Middle frontal gyrus (tissue), 1 donor: ENCODE measurements around the gene MYOG.

Experiments
- DNase-seq: peaks from one replicate; pipeline ENCODE4 v3.0.0-alpha.2; 2015; ENCODE audit warnings: low spot score; ENCODE audit errors: extremely low spot score

MYOG gene

DNA sequence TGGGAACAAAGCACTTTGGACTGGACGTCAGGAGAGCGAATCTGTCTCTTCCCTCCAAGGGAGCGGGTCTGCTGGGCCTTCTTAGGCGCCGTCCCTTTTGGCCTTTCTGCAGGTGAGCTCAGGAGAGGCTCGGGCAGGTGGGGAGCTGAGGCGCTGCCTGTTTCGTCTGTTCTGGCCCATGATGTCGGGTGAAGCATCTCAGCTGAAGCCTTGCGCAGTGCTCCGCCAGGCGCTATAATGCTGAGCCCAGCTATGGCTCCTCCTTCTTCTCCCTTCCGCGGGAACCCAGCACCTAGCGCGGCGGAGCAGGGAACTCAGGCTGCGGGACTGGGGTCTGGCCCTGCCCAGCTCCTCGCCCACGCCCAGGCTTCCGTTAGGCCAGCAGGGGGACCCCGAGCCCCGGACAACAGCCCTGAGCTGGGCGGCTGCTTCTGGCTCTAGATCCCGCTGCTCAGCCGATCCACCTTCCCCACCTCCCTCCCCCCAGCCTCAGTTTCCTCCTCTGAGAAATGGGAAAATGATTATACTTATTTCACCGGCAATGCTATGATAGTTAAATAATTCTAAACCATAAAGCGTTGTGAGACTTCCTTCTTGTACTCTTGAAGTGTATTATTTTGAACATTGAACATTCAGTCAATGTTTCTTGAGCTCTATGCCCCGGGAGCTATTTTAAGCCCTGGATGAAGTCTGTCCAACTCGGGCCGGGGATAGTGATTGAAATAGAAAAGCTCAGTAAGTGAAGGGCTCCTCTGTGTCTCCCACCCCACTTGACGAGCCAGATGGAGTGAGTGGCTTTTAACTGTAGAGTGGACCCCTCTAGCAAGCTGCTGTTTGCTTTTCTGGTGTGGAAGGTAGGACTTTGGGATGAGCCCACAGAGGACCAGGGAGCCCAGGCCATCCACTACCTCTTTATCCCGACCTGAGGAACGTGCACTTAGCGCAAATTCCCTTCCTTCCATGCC lies 32.1 kb upstream of the MYOG start:
- no peak for DNase-seq

DNA sequence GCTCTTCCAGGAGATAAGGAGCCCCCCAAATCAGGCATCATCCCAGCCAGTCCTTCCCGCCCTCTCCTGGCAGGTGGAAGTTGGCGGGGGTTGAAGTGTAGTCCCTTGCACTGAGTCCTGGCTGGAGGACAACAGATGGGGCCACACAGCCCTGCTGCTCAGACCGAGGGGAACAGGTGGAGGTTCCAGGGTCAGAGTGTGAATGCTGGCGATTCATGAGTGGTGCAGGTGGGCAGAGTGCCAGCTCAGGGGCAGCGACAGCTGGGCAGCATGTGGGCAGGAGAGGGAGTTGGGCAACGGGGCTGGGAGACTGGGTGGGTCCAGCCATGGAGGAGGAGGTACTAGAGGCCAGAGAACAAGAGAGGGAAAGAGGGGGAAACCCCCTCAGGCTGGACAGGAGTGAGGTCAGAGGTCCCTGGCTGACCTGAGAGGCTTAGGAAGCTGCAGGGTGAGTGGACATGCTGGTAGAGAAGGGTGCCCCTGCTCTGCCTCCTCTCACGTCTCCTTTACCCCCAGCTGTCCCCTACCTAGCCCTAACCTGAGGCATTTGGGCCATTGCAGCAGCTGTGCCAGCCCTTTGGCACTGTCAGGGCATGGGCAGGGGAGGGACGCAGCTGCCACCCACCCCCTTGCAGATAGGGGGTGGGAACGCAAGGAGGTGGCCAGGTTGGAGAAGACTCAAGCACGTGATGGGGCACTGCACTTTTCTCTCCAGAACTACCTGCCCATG lies 30.4 kb upstream of the MYOG start:
- DNase-seq: no peak

DNA sequence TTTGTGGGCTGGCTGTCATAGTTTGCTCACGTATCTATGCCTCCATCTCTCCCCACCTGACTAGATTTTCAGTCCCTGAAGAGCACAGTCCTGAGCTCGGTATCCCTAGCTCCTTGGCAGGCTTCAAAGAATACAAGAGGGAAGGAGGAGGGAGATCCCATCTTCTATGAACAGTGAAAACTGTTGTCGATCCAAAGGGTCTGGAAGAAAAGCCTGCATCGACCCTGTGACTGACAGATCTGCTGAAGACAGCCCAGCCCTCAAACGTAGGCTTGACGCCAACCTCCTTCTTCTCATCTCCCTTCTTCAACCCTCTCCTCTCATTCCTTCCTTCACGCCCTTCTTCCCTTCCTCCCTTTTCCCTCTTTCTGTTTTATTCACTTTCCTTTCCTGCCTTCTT lies 28.4 kb upstream of the MYOG start:
- no peak for DNase-seq

DNA sequence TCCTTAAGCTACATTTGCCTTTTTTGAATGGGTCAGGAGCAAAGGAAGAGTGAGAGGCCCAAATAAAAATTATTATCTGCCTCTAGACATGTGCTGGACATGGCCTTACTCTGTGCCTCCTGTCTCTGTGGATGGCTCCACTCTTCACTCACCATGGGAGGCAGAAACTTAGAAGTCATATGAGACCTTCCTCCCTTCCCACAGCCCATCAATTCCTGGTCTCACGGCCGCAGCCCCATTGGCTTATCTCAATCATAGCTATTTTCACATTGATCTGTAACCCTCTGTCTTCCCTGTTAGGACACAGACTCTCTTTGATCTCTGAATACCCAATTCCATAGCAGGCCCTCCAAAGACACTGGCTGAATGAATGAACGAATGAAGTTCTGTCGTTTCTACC lies 27.5 kb upstream of the MYOG start:
- DNase-seq: no peak

DNA sequence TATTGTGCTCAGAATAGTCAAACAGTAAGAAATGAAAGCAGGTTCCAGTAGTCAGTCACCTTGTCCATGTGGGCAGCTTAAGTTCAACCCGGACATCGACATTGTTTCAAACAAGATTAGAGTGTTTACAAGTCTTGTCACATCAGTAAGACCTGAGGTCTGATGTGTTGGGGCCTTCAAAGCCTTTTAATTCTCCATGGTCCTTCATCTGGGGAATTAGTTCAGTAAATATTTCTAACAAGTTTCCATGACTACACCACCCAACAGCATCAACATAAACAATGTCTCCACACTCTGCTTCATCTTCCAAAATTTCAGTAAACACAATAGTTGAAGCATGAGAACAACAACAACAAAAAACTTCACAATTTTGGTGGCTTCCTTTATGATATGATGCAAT lies 26.7 kb upstream of the MYOG start:
- DNase-seq: no peak

DNA sequence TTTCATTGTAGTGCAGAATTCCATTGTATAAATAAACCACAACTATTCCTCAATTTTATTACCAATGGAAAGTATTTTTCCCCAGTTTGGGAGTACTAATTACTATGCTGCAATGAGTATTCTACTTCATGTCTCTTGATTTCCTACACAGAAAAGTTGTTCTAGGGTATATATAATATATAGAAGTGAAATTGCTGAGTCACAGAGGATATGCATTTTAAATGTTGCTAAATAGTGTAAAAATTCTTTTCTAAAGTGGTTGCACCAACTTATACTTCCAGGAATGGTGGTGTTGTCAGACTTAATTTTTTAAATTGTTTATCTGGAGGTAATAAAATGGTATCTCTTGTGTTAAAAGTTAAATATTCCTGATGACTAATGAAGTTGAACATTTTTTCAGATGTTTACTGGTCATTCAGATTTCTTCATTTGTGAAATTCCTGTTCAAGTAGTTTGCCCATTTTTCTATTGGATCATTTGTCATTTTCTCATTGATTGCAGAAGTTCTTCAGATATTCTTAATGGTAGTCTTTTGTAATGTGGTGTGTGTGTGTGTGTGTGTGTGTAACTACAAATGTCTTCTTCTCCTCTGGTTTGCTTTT lies 19.1 kb upstream of the MYOG start:
- no peak for DNase-seq

DNA sequence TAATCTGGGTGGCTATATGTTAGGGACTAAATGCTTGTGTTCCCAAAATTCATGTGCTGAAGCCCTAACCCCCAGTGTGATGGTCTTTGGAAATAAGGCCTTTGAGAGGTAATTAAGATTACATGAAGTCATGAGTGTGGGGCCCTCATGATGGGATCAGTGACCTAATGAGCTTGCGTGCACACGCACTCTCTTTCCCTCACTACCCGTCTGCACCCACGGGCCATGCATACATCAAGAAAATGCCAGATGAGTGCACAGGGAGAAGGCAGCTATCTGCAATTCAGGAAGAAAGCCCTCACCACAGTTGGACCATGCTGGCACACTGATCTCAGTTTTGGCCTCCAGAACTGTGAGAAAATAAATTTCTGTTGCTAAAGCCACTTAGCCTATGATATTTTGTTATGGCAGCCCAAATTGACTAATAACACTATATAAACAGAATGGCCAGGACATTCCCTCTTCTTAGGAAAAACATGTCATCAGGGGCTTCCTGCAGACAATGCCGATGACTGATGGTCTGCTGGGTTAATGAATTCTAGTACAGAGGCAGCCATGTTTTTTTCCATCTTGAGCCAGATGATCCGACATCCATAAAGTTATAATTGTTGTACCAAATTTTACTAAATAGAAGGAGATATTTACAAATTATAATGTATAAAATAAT lies 18.1 kb upstream of the MYOG start:
- DNase-seq: no peak

DNA sequence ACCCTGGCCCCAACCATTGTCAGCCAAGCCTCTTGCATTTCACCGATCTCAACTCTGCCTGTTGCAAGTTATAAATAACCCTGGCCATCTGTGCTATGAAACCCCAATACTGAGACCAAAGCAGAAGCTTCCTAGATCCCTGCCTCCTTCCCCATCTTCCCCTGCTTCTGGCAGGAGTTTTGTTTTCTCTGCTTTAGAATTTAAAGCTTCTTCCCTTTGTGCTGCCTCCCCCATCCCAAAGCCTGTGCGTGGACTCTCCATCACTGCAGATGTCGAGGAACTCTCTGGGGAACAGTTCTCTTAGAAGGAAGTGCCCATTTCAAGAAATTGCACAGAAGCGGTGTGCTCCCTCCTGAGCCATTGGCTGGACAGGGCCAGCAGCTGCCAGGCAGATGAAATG lies 17.4 kb upstream of the MYOG start:
- DNase-seq: no peak

DNA sequence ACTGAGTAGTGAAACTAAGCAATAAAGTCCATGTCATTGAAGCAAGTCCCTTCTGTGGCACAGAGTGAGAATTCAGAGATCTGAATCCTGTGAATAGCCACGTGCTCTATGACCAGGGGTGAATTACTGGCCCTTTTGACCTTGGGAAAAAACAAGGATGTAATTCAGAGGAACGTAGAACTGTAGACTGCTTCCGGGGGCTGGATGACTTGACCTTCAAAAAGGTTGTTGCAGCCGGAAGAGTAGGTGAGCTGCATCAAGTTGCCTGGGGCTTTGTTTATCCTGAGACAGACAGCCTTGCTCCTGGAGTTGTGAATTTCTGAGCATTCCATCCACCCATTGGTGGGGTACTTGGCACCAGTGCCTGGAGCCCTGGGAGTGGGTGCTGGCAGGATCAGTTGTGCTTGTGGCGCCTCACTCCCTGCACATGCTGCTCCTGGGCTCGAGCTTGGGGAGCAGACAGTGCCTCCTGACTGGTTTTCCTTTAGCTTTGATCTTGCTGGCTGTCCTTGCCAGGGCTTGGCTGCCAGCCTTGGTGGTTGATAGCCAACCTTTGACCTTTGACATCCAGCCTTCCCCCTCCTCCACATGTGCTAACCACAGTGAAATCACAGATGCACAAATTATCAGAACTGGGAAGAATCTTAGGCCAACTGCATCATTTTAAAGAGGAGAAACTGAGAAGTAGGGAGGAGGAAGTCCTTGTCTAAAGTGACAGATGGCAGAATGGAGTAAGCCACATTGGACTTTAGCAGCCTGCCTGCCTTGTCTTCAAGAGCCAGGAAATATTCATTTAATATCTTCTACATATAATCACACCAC lies 16.2 kb upstream of the MYOG start:
- DNase-seq: no peak

DNA sequence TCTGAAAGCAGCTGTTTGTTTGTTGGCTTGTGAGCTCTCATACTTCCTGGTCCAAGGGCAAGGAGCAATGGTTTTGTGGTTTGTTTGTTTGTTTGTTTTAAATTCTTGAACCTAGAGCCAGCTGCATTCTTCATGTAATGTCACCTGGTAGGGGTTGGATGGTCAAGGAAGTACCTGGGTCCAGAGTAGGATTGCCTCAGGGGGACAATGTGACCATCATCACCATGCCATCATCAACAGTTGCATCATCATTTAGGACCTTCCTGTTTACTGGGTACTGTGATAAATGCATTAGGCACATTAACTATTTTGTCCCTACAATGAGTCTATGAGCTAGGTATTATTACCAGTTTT lies 14.7 kb upstream of the MYOG start:
- no peak for DNase-seq

DNA sequence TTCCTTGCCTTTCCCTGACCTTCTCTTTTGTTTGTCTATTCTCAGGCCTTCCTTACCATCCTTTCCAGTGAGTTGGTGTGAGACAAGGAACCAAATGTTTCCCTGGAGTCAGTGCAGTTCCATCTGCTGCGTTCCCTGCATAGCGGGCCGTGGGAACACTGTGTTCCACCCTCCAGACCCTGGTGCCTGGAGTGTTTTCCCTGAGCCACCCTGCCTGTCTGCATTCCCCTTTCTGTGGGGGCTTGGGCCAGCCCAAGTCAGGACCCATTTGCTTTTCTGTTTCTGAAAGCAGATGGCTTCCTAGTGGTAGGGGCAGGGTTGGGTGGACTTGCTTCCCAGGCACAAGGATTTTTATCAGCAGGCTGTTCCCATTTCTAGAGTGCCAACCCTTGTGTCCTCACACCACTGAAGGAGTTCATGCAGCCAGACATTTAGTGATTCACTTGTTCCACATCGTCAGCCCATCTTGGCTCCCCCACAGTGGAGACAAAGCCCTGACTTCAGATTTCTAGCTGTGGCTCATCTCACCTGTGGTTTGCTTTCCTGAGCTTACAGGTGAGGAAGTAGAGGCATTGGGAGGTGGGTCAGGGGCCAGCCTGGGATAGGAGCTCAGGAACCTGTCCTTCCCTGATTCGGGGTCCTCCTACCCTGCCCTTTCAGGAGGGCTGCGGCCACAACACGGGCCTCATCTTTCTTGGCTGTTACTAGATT lies 14.1 kb upstream of the MYOG start:
- DNase-seq: no peak

DNA sequence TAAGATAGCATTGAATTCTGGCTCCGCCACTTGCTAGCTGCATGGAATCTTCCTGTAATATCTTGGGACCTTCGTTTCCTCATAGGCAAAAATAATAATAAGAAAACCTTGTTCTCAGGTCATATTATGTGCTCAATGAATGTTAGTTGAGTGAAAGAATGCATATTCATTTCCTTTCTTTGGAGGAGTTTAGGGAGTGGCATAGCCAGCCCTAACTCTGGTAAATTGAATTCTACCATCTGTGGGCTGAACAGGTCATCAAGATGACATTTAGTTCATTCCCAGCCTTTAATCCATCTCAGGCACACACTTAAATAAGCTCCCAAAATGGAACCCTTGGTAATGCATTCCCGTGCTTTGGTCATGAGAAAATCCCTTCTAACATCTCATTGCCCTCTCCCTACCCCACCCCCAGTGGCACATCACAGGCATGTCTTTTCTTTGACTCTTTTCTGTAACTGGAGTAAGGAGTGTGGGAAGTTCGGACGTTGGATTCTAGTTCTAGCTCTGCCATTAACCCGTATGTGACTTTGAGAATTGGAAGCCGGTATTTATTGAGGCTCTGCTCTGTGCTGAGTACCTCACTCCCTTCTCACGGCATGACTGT lies 13.2 kb upstream of the MYOG start:
- DNase-seq: no peak

DNA sequence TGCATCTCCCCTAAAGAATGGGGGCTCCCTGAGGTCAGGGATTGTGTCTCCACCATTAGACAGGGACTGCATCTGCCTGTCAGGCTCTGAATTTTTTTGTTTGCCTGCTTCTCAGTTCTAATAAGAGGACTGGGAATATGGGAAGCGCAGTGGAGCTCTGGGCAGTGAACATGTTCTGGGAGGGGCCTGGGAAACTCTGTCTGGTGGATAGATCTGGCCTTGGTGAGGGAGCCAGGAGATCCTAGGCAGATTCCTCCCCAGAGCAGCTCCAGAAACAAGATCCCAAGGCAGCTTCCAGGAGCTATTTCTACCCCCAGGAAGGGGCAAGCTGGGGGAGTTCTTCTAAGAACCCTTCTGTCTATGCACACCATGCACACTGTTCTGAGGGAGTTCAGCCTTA lies 12.6 kb upstream of the MYOG start:
- no peak for DNase-seq

DNA sequence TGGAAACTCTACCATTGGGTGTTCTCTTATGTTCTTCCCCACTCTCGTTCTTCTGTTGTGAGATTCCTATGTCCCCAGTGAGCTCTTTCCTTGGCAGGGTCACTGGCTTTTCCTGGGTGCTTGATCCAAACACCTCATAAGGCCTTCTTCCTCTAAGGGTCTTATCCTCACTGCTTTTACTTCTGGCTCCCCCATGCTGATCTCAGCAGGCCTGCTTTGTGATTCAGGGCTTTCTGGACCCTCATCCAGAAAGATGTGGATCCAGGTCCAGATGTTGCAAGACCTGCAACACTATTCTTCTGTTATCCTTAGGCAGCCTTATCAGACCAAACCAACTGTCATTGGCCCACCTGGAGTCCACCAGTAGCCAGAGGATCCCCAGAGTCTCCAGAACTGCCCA lies 11.2 kb upstream of the MYOG start:
- DNase-seq: no peak

DNA sequence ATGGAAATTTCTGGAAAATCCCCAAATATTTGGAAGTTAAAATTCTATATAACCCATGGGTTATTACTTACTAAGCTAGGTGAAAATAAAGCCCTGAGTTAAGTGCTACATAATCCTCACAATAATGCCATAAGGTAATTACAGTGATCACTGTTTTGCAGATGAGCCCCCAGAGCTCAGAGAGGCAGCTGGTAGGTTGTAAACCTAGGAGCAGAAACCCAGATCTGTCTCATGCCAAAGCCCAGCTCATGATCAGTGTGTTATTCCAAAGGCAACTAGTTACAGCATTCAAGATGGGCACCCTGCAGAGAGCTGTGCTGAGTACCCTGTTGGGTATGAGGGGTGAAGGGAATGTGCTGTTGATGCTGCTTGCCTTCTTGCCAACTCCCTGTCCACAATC lies 10.8 kb upstream of the MYOG start:
- DNase-seq: no peak

DNA sequence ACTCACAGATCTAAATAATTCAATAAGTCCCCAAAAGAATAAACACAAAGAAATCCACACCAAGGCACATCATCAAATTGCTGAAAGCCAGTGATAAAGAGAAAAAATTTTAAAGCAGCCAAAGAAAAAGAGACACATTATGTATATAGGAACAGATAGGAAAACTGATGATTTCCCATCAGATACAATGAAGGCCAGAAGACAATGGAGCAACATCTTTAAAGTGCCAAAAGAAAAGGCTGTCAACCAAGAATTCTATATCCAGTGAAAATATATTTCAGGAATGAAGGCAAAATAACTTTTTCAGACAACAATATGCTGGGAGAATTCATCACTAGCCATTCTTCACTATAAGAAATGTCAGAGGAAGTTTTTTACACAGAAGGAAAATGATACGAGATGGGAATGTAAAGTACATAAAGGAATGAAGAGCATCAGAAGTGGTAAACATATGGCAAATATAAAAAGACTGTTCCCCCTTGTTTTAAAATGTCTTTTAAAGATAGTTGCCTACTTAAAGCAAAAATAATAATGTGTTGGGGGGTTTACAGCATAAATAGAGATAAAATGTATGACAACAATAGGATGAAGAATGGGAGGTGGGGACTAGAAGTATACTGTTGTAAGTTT lies 9.4 kb upstream of the MYOG start:
- DNase-seq: no peak

DNA sequence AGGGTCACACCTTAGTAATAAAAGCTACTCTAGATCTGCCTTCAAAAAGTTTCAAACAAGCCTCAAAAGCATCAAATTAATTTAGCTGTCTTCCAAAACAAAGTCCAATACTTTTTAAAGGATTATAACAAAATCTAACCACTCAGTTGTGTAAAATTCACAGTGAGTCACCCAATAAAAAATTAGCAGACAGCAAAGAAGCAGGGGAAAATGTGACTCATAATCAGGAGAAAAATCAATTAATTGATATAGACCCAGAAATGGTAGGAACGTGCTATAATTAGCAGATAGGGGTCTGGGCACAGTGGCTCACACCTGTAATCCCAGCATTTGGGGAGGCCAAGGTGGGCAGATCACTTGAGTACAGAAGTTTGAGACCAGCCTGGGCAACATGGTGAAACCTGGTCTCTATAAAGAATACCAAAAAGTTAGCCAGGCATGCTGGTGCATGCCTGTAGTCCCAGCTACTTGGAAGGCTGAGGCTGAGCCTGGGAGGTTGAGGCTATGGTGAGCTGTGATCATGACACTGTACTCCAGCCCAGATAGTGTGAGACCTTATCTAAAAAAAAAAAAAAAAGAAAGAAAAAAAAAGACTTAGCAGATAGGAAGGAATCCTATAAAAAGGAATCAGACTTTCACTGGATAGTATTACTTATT lies 8.1 kb upstream of the MYOG start:
- DNase-seq: no peak

DNA sequence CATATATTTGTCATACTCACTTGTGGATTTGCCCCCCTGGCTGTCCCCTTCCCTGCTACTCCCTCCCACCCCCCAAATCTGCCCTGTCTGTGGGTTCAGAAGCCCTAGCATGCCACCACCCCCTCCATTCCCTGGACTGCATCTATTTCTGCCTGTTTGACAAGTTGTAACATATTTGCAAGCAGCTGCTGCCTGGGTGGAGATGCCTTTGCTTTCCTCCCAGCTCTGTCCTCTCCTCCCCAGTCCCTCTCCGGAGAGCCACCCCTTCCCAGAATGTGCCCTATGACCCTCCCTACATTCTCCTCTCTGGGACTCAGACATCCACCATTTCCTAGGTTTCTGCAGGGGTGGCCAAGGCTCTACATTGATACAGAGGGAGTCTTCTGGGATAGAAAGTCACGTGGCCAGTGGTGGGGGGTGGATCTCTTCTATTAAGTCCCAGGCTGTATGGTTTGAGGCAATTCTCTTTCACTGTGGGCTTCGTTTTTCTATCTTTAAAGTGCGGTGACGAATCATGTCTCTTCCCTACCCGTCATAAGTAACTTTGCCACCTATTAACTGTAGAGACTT lies 6.0 kb upstream of the MYOG start:
- no peak for DNase-seq

DNA sequence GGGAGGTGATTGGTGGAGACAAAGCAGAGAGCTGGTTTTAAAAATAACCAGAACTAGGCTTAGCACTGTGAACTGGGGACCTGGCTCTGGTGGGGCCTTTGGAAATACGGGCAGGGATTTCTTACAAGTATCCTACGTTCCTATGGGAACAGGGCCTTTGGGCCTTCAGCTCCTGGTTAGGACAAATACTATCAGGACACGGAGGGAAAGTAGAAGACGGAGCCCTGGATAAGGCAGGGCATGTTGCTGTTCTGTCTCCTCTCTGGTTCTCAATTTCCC lies 5.3 kb upstream of the MYOG start:
- DNase-seq: no peak
